ENCODE results near the gene CHPT1. TPM values are rescaled to one million over a fixed set of nuclear protein-coding genes. Genes with fewer than 3 reads are reported as not detected.
A peak's percentile ranks its signal among the peaks of the same experiment; 100 is the strongest.

CHPT1 gene
- total RNA-seq (10 to 100 TPM; 46.6 to 69.0 TPM), polyA plus RNA-seq (ENCODE audit: insufficient read length in 6 of 6) (10 to 100 TPM; 26.8 to 31.5 (median 29.0) TPM)
- long read RNA-seq, donor 1, transcript CHPT1-201 (9 exons, 1,585 nt): major isoform, 20 of 22 reads
- long read RNA-seq, donor 1, partial matches to known transcripts: 0 of 22 reads
- long read RNA-seq, donor 1, other reads (novel, unspliced or antisense): 0 of 22 reads
- long read RNA-seq, donor 2, transcript CHPT1-201 (9 exons, 1,585 nt): major isoform, 9 of 33 reads
- long read RNA-seq, donor 2, partial matches to known transcripts: 21 of 33 reads
- long read RNA-seq, donor 2, other reads (novel, unspliced or antisense): 0 of 33 reads
- long read RNA-seq, donor 3, transcript CHPT1-201 (9 exons, 1,585 nt): major isoform, 9 of 12 reads
- long read RNA-seq, donor 3, partial matches to known transcripts: 0 of 12 reads
- long read RNA-seq, donor 3, other reads (novel, unspliced or antisense): 0 of 12 reads
- long read RNA-seq, donor 4, partial matches to known transcripts: 1 of 2 reads
- long read RNA-seq, donor 4, other reads (novel, unspliced or antisense): 0 of 2 reads
- long read RNA-seq, donor 5, transcript CHPT1-201 (9 exons, 1,585 nt): major isoform, 5 of 6 reads
- long read RNA-seq, donor 5, partial matches to known transcripts: 0 of 6 reads
- long read RNA-seq, donor 5, other reads (novel, unspliced or antisense): 0 of 6 reads
- long read RNA-seq, donor 6, transcript CHPT1-201 (9 exons, 1,585 nt): major isoform, 10 of 12 reads
- long read RNA-seq, donor 6, partial matches to known transcripts: 0 of 12 reads
- long read RNA-seq, donor 6, other reads (novel, unspliced or antisense): 0 of 12 reads
- long read RNA-seq, donor 7, partial matches to known transcripts: 0 of 2 reads
- long read RNA-seq, donor 7, other reads (novel, unspliced or antisense): 0 of 2 reads
- long read RNA-seq, donor 8, transcript CHPT1-201 (9 exons, 1,585 nt): major isoform, 9 of 12 reads
- long read RNA-seq, donor 8, partial matches to known transcripts: 0 of 12 reads
- long read RNA-seq, donor 8, other reads (novel, unspliced or antisense): 0 of 12 reads
- long read RNA-seq, donor 9: 0 reads
- long read RNA-seq, donor 10, transcript CHPT1-201 (9 exons, 1,585 nt): major isoform, 44 of 52 reads
- long read RNA-seq, donor 10, partial matches to known transcripts: 1 of 52 reads
- long read RNA-seq, donor 10, other reads (novel, unspliced or antisense): 7 of 52 reads
- long read RNA-seq, donor 11, transcript CHPT1-201 (9 exons, 1,585 nt): major isoform, 15 of 16 reads
- long read RNA-seq, donor 11, partial matches to known transcripts: 0 of 16 reads
- long read RNA-seq, donor 11, other reads (novel, unspliced or antisense): 0 of 16 reads
- long read RNA-seq, donor 12, transcript CHPT1-201 (9 exons, 1,585 nt): major isoform, 8 of 8 reads
- long read RNA-seq, donor 12, partial matches to known transcripts: 0 of 8 reads
- long read RNA-seq, donor 12, other reads (novel, unspliced or antisense): 0 of 8 reads

GRCh38 chr12:101697197-101697929 is at the start of gene CHPT1:
Gene CHPT1 (plus strand): TSS chr12:101697640. CDS start chr12:101697862, 222 bp downstream.
- peak; percentile 38 to 94 (median 63) for DNase-seq
- intact Hi-C loops (cut with DNase I): no loop called here
- Histone ChIP-seq H3K4me1 (peaks cover 23 to 53% of the 10 kb centered on the region in 2 donors), H3K4me3 (peak within 1 kb of the TSS; percentile 72 to 95), H3K9me3 (no peaks in the 10 kb centered on the region), H3K27ac (peak within 1 kb of the TSS; percentile 89 to 90), H3K36me3 (no peaks in the 10 kb centered on the region), H3K27me3 (no peaks in the 10 kb centered on the region)
- no peak for TF ChIP-seq CTCF (IDR thresholded peaks at IDR 0.05)
- ATAC-seq: peak; percentile 78

- no peaks in the 10 kb centered on the region for H3K4me1 ChIP-seq
- H3K4me3 ChIP-seq: no peak overlapping the region
- H3K27ac ChIP-seq: no peak overlapping the region
- no peaks in the 10 kb centered on the region for H3K36me3 ChIP-seq
- no peaks in the 10 kb centered on the region for H3K9me3 ChIP-seq
- TF ChIP-seq CTCF (IDR thresholded peaks at IDR 0.05): no peak
- no peak for DNase-seq
- ATAC-seq: no peak
- peaks cover 0 to 8% of the 10 kb centered on the region in 2 donors for H3K27me3 ChIP-seq
- intact Hi-C loops (cut with DNase I): no loop called here
These were observed 49.7 kb upstream of the CHPT1 start for GRCh38 chr12:101647711-101648110.

- Histone ChIP-seq H3K9me3 (no peaks in the 10 kb centered on the region), H3K4me3 (no peak overlapping the region), H3K27ac (no peak overlapping the region), H3K4me1 (no peaks in the 10 kb centered on the region), H3K36me3 (no peaks in the 10 kb centered on the region), H3K27me3 (peaks cover 0 to 3% of the 10 kb centered on the region in 2 donors)
- ATAC-seq (peak; percentile 95), DNase-seq (no peak)
- intact Hi-C loops (cut with DNase I): no loop called here
- no peak for TF ChIP-seq CTCF (IDR thresholded peaks at IDR 0.05)
These were observed 49.2 kb upstream of the CHPT1 start for GRCh38 chr12:101648195-101648594.

GRCh38 chr12:101650346-101651117 is 46.9 kb upstream of the CHPT1 start:
- no peak for DNase-seq
- ATAC-seq: no peak
- Histone ChIP-seq H3K27me3 (no peaks in the 10 kb centered on the region), H3K4me1 (no peaks in the 10 kb centered on the region), H3K36me3 (no peaks in the 10 kb centered on the region), H3K4me3 (no peak overlapping the region), H3K27ac (no peak overlapping the region), H3K9me3 (no peaks in the 10 kb centered on the region)
- TF ChIP-seq CTCF (IDR thresholded peaks at IDR 0.05): no peak
- intact Hi-C loops (cut with DNase I): no loop called here
